HG02943 (cell line): ENCODE data around the gene VPS18.

ENCODE experiments used
- ATAC-seq: cut with Tn5 transposase; IDR thresholded peaks from one replicate; pipeline ENCODE4 v1.9.1; 2021; ENCODE audit warnings: mild to moderate bottlenecking, low read depth, moderate library complexity; ENCODE audit not compliant: unreplicated experiment

The VPS18 gene

GRCh38 chr15:40952301-40952900 lies 58.2 kb downstream of the VPS18 start:
- ATAC-seq, result no peak

- ATAC-seq, result peak; percentile 89
Measured at GRCh38 chr15:40952901-40953712, 58.9 kb downstream of the VPS18 start, which contains the start of gene CHAC1. Gene CHAC1, plus strand, starts transcription at chr15:40953471. Its CDS starts 113 bp downstream, at chr15:40953584.
